Left forelimb (tissue), 1 donor: ENCODE data around the gene TBC1D3G.
"Not testable (repeated sequence)": the region's sequence is repeated elsewhere in the genome, so short reads cannot be mapped to it uniquely, and the experiment has no call there.

Experiments used
- DNase-seq: peaks from one replicate; pipeline ENCODE4 v3.0.0-alpha.2; 2018; ENCODE audit warnings: low spot score

TBC1D3G gene

DNA sequence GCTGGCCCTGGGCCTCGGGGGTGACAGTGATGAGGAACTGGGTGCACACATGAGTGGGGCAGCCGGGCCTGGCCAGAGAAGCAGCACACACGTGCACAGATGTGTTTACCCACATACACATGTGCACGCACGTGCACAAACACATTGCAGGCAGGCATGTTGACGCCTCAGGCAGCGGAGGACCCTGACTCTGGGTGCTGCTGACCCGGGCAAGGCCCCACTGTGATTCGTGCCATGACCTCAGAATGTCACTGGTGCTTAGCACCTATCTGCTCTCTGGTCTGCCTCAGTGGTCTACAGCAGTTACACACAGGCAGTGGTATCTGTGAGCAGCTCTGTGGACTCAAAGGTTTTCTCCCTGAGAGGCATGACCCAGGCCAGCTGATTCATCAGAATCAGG lies at the start of gene TBC1D3G:
Gene TBC1D3G, plus strand, starts transcription at position 301 of the 400 bp plus-strand sequence. CDS start 1,528 bp downstream, outside the sequence.
- not testable (repeated sequence) for DNase-seq

- not testable (repeated sequence) for DNase-seq
These were observed 40.4 kb upstream of the TBC1D3G start for GRCh38 chr17:36283256-36283655.

- not testable (repeated sequence) for DNase-seq
These were observed 39.5 kb upstream of the TBC1D3G start for GRCh38 chr17:36284219-36284618.

GRCh38 chr17:36289965-36290612 lies 33.6 kb upstream of the TBC1D3G start:
- DNase-seq = not testable (repeated sequence)

DNA sequence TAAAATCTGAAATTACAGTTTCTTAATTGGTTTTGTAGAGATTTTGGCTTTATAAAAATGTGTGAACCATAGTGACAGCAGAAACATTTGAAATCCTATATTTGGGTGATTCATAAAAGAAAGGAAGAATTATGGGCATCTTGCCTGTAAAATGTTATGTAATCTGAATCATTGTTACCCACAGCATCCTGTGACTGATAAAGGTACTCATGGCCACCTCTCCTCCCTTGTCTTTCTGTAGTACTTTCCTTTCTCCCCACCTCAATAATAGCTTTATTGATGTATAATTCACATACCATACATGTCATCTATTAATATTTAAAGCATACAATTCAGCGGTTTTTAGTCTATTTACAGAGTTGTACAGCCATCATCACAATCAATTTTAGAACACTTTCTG lies 28.5 kb upstream of the TBC1D3G start:
- DNase-seq = not testable (repeated sequence)

DNA sequence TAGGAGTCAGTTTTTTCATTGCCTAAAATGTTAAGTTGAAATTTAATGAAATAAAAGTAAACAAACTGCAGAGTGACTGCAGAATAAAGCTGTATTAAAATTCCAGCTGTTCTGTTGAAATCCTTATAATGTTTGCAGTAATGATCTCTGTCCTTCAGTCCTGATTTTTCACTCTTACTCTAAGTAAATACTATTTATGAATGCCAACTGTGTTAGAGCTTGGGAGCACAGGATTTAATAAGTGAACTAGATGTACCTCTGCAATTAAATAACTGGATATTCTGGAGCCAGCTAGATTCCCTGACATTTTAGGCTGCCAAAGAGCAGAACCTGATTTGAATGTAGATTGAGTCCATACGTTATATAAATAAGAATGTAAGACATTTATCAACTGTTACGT lies 7.9 kb upstream of the TBC1D3G start:
- DNase-seq = not testable (repeated sequence)

- not testable (repeated sequence) for DNase-seq
These were observed 38.8 kb downstream of the TBC1D3G start for GRCh38 chr17:36362496-36362895.

DNA sequence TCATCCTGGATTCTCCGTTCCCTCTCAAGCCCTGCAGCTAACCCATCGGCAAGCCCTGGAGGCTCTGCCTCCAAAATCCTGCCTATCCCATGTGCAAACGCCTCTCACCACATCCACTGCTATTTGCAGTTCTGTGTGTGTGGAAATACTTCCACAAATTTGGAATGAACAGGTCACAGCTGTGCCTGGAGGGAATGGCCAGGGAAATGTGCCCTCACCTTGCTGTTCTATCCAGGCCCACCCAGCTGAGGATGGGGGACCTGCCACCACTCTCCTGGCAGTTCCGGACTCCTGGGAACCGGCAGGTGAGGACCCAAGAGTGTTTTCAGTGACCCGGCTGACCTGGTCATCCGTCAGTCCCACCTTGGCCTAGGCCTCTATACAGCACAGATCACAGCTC lies 52.3 kb downstream of the TBC1D3G start:
- not testable (repeated sequence) for DNase-seq
